Mononuclear cell (primary cell): ENCODE measurements around the gene FRMD4A. TPM values are rescaled to one million over a fixed set of nuclear protein-coding genes. Genes with fewer than 3 reads are reported as not detected.

Experiments used
- H3K27me3 ChIP-seq: 2 replicates; pipeline ENCODE4 v1.6.0; 2011; ENCODE audit warnings: low read length, control low read depth; ENCODE audit not compliant: insufficient read depth
- H3K4me1 ChIP-seq: 2 replicates; pipeline ENCODE4 v1.5.1; 2011; ENCODE audit warnings: mild to moderate bottlenecking, low read length, control low read depth; ENCODE audit not compliant: insufficient read depth
- H3K4me3 ChIP-seq: 2 replicates; pipeline ENCODE4 v1.5.1; 2011; ENCODE audit warnings: mild to moderate bottlenecking, low read length, moderate library complexity
- H3K9me3 ChIP-seq: 2 replicates; pipeline ENCODE4 v1.5.1; 2011; ENCODE audit warnings: low read depth, mild to moderate bottlenecking, control low read depth, low read length
- total RNA-seq: library from RNA; depleted of rRNA; stranded (reverse); fragments of >200 nt; gene quantifications from one replicate; pipeline ENCODE4 v1.2.3, GENCODE V29; 2012

FRMD4A gene
- total RNA-seq, 1 donor: 0.63 TPM

DNA sequence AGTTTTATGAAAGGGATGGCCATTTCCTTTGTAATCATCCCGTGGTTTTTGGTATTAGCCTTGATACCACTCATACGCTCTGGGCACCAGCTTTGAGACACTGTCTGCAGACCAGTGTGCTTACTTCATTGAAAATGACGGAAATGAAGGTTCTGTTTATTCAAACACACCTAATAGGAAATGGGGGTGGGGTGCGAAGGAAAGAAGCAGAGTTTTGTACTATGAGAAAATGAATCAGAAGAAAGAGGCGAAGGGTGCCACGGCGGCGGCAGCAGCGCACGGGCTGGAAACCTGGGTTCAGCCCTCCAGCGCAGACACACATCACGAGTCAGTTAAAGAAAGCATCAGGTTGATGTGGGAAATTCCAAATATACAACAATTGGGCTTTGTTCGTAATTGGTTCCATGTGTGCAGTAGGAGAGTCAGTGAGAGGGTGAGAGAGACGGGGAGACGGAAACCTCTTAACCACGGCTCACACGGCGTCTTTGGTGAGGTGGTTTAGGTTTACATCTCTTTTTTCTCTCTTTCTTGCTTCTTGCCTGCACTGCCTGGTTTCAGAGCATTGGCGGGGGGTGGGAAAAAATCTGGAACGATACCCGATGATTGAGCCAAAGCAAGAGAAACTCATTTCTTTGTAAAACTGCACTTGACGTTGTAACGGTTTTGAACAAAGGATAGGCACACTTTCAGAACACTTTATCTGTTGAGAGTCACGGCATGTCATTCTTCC lies 321.2 kb downstream of the FRMD4A start:
- no peak overlapping the region for H3K4me3 ChIP-seq
- peaks cover 25% of the 10 kb centered on the region for H3K27me3 ChIP-seq
- H3K9me3 ChIP-seq: no peaks in the 10 kb centered on the region
- H3K4me1 ChIP-seq: peaks cover 21% of the 10 kb centered on the region

GRCh38 chr10:14008740-14009080 lies 322.0 kb downstream of the FRMD4A start:
- Histone ChIP-seq H3K4me3 (no peak overlapping the region), H3K9me3 (no peaks in the 10 kb centered on the region), H3K4me1 (peaks cover 21% of the 10 kb centered on the region), H3K27me3 (peaks cover 25% of the 10 kb centered on the region)

- Histone ChIP-seq H3K27me3 (peaks cover 20% of the 10 kb centered on the region), H3K4me3 (no peak overlapping the region), H3K9me3 (no peaks in the 10 kb centered on the region), H3K4me1 (peaks cover 19% of the 10 kb centered on the region)
Observed at GRCh38 chr10:14004536-14004935, 326.2 kb downstream of the FRMD4A start.

DNA sequence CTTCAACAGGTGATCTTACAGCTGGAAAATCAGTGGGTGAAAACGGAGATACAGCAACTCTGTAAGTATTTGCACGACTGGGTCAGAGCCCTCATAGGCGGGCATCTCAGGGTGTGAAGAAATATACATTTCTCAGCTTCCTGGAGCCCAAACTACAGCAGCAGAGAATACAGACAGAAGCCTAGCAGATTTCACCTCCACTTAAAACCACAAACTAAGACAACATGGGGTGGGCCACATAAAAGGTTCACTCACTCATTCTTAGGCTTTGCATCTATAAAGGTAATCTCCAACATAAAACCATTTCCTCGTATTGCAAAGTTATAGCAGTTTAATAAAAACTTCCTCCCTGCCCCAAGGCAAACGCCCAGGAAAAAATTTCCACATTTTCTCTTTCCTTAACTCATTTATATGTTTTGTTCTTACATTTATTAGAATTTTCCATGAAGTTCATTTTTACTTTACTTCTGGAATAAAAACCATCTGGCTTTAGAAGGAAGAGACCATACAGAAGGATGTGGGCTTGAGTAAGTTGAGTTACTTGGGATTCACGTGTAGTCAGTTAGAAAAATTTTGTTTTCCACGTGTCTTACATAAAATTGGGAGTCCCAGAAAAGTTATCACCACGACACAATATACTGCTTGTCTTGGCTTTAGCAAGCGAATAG lies 327.1 kb downstream of the FRMD4A start:
- Histone ChIP-seq H3K4me1 (peaks cover 19% of the 10 kb centered on the region), H3K4me3 (no peak overlapping the region)

DNA sequence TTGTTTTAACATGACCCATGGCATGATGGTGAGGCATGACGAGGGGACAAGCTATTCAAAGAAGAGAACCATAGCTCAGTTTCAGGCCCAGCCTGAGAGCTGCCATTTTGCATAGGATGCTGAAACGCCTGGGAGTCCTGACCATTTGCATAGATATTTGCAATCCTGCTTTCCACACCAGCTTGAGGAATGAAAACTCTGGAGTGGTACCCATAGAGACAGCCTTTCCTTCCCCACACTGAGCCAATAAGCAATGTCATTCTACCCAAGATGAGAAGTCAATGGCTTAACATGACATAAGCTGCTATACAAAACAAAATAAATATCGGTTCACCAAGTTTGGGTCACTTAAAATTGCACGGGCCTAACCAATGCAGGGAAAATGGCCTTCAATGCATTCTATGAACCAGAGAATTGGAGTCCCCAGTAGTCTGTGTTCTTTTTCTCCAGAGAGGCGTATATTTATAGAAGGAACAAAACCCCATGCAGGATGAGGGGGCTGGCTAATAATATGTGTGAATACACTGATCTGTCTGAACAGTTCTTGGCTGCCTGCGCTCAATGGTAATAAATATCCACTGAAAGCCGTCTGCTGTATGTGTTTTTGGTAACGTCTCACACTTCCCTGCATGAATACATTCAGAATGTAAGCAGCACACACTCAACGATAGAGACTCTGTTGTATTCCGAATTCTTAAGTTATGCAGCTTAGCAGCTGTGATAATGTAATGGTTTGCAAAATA lies 329.3 kb downstream of the FRMD4A start:
- H3K27me3 ChIP-seq: no peaks in the 10 kb centered on the region
- H3K9me3 ChIP-seq: no peaks in the 10 kb centered on the region
- no peak overlapping the region for H3K4me3 ChIP-seq
- peaks cover 7% of the 10 kb centered on the region for H3K4me1 ChIP-seq

More for the DNA sequence above, 327.1 kb downstream of the FRMD4A start:
- Histone ChIP-seq H3K9me3 (no peaks in the 10 kb centered on the region), H3K27me3 (peaks cover 16% of the 10 kb centered on the region)

GRCh38 chr10:13998163-13998835 lies 332.4 kb downstream of the FRMD4A start:
- no peaks in the 10 kb centered on the region for H3K9me3 ChIP-seq
- H3K4me3 ChIP-seq: no peak overlapping the region
- peaks cover 5% of the 10 kb centered on the region for H3K4me1 ChIP-seq
- no peaks in the 10 kb centered on the region for H3K27me3 ChIP-seq

- Histone ChIP-seq H3K9me3 (no peaks in the 10 kb centered on the region), H3K4me1 (peaks cover 3% of the 10 kb centered on the region), H3K27me3 (no peaks in the 10 kb centered on the region), H3K4me3 (no peak overlapping the region)
Observed at GRCh38 chr10:13997650-13998049, 333.1 kb downstream of the FRMD4A start.

- H3K4me3 ChIP-seq: no peak overlapping the region
- H3K27me3 ChIP-seq: no peaks in the 10 kb centered on the region
- peaks cover 3% of the 10 kb centered on the region for H3K4me1 ChIP-seq
- H3K9me3 ChIP-seq: no peaks in the 10 kb centered on the region
Observed at GRCh38 chr10:13994932-13995331, 335.8 kb downstream of the FRMD4A start.

- H3K27me3 ChIP-seq: no peaks in the 10 kb centered on the region
- H3K4me1 ChIP-seq: peaks cover 3% of the 10 kb centered on the region
- H3K9me3 ChIP-seq: no peaks in the 10 kb centered on the region
- no peak overlapping the region for H3K4me3 ChIP-seq
Observed at GRCh38 chr10:13993673-13994089, 337.0 kb downstream of the FRMD4A start.

GRCh38 chr10:13993169-13993568 lies 337.6 kb downstream of the FRMD4A start:
- H3K4me1 ChIP-seq: peaks cover 3% of the 10 kb centered on the region
- H3K27me3 ChIP-seq: no peaks in the 10 kb centered on the region
- no peaks in the 10 kb centered on the region for H3K9me3 ChIP-seq
- H3K4me3 ChIP-seq: no peak overlapping the region

- H3K4me3 ChIP-seq: no peak overlapping the region
- peaks cover 3% of the 10 kb centered on the region for H3K4me1 ChIP-seq
- no peaks in the 10 kb centered on the region for H3K9me3 ChIP-seq
- no peaks in the 10 kb centered on the region for H3K27me3 ChIP-seq
Observed at GRCh38 chr10:13991353-13991752, 339.4 kb downstream of the FRMD4A start.

- no peaks in the 10 kb centered on the region for H3K27me3 ChIP-seq
- no peak overlapping the region for H3K4me3 ChIP-seq
- no peaks in the 10 kb centered on the region for H3K9me3 ChIP-seq
- peaks cover 3% of the 10 kb centered on the region for H3K4me1 ChIP-seq
Observed at GRCh38 chr10:13990946-13991345, 339.8 kb downstream of the FRMD4A start.

- Histone ChIP-seq H3K27me3 (no peaks in the 10 kb centered on the region), H3K4me3 (no peak overlapping the region), H3K9me3 (no peaks in the 10 kb centered on the region), H3K4me1 (peaks cover 3% of the 10 kb centered on the region)
Observed at GRCh38 chr10:13990392-13990805, 340.3 kb downstream of the FRMD4A start.

- peaks cover 3% of the 10 kb centered on the region for H3K4me1 ChIP-seq
- no peak overlapping the region for H3K4me3 ChIP-seq
- H3K9me3 ChIP-seq: no peaks in the 10 kb centered on the region
- no peaks in the 10 kb centered on the region for H3K27me3 ChIP-seq
Observed at GRCh38 chr10:13989616-13990015, 341.1 kb downstream of the FRMD4A start.

- Histone ChIP-seq H3K4me1 (no peaks in the 10 kb centered on the region), H3K27me3 (no peaks in the 10 kb centered on the region), H3K4me3 (no peak overlapping the region), H3K9me3 (no peaks in the 10 kb centered on the region)
Observed at GRCh38 chr10:13987446-13987845, 343.3 kb downstream of the FRMD4A start.
